ACHN (cell line): Measurements from ENCODE around the gene IGFN1.
A peak's percentile ranks its signal among the peaks of the same experiment; 100 is the strongest.
"Not testable (repeated sequence)": the region's sequence is repeated elsewhere in the genome, so short reads cannot be mapped to it uniquely, and the experiment has no call there.

Source experiments
- DNase-seq: peaks from one replicate; pipeline ENCODE4 v3.0.0-alpha.2; 2015
- in situ Hi-C: cut with HindIII; loops from 2 replicates; pipeline ENCODE4 v1.10.0; 2017; ENCODE audit warnings: low sequenced_read_pairs, low pct_ligation_motif_present, low pct_unique_long_range_greater_than_20kb

IGFN1 gene

GRCh38 chr1:201156819-201157218, 33.8 kb upstream of the IGFN1 start:
- DNase-seq = no peak
- in situ Hi-C loops = no loop called here

DNA sequence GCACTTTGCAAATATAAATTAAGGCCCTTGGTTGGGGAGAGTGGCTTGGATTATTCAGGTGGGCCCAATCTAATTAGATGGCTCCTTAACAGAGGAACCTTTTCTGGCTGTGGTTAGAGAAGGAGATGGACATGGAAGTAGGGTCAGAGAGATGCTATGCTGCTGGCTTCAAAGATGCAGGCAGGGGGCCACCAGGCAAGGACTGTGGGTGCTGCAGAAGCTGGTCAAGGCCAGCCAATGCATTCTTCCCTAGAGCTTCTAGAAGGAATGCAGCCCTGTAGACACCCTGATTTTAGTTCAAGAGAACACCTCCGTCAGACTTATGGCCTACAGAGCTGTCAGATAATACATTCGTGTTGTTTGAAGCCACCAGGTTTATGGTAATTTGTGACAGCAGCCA, 32.7 kb upstream of the IGFN1 start:
- DNase-seq = no peak
- in situ Hi-C loops = no loop called here

DNA sequence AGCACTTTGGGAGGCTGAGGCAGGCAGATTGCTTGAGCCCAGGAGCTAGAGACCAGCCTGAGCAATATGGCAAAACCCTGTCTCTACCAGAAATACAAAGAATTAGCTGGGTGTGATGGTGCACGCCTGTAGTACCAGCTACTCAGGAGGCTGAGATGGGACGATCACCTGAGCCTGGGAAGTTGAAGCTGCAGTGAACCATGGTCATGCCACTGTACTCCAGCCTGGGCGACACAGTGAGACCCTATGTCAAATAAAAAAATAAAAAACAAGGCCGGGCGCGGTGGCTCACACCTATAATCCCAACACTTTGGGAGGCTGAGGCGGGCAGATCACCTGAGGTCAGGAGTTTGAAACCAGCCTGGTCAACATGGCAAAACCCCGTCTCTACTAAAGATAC, 27.6 kb upstream of the IGFN1 start:
- in situ Hi-C loops, DNase-seq: not testable (repeated sequence)

DNA sequence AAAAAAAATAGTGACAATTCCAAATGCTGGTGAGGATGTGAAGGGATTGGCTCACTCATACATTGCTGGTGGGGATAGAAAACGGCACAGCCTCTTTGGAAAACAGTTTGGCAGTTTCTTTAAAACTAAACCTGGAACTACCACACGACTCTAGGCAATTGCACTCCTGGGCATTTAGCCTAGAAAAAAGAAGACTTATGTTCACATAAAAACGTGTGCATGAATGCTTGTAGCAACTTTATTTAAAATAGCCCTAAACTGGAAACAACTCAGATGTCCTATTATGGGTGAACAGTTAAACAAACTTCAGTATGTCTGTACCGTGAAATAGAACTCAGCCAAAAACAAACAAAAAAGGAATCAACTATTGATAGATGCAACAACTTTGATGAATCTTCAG, 26.9 kb upstream of the IGFN1 start:
- DNase-seq = no peak
- in situ Hi-C loops = no loop called here

GRCh38 chr1:201164645-201165044, 26.0 kb upstream of the IGFN1 start:
- DNase-seq = no peak
- in situ Hi-C loops = no loop called here

DNA sequence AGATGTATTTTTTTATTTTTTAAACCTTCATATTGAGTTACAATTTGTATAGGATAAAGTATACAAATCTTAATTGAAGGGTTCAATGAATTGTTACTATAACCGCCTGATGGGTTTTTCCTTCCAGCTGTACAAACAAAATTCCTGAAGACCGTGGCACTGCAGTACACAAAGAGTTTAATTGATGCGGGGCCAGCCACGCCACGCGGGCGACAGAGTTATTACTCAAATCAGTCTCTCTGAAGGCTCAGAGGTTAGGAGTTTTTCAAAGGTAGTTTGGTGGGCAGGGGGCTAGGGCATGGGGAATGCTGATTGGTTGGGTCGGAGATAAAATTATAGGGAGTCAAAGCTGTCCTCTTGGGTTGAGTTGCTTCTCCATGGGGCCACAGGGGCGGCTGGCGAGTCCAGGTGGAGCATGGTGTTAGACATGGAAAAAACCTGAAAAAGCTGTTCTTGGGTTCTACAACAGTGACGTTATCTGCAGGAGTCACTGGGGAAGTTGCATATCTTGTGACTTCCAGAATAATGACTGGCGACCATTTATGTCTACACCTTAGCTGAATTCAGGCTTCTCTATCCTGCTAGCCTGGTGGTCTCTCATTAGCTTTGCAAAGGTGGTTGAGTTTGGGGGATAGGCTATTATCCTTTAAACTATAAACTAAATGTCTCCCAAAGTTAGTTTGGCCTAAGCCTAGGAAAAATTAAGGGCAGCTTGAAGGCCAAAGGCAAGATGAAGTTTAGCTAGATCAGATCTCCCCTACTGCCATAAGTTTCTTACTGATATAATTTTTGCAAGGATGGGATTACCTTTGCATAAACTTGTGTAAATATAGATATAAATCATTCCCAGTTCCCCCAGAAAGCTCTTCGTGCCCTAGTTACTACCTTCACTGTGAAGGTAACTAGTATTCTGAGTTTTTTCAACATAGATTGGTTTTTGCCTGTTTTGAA, 23.3 kb upstream of the IGFN1 start:
- in situ Hi-C loops = no loop called here
- DNase-seq = no peak

- in situ Hi-C loops = no loop called here
- no peak for DNase-seq
Observed at GRCh38 chr1:201169203-201169602, 21.4 kb upstream of the IGFN1 start.

DNA sequence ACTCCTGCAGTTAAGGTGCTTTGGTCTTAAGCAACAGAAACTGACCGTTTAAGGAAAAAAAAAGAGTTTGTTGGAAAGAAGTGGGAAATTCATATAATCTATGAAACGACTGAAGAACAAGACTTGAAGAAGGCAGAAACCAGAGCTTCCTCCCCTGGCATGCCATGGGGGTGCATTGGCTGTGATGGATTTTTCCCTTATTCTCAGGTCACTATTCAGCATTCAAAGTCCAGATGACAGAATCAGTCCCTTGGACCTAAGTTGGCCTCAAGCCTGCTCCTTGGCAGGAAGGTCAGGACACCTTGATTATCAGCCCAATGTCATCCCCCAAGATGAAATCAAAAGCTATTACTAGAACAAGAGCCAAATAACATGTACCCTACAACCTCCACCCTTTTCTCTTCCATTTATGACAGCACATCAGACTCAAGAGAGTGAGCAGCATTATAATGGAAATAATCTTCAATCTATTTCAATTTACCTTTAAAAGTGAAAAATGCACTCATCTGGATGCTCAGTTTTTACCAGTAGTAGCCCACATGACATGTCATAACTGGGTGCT, 20.6 kb upstream of the IGFN1 start:
- in situ Hi-C loops = no loop called here
- no peak for DNase-seq

- peak; percentile 98 for DNase-seq
- in situ Hi-C loops = no loop called here
Observed at GRCh38 chr1:201170533-201171062, 20.0 kb upstream of the IGFN1 start.

DNA sequence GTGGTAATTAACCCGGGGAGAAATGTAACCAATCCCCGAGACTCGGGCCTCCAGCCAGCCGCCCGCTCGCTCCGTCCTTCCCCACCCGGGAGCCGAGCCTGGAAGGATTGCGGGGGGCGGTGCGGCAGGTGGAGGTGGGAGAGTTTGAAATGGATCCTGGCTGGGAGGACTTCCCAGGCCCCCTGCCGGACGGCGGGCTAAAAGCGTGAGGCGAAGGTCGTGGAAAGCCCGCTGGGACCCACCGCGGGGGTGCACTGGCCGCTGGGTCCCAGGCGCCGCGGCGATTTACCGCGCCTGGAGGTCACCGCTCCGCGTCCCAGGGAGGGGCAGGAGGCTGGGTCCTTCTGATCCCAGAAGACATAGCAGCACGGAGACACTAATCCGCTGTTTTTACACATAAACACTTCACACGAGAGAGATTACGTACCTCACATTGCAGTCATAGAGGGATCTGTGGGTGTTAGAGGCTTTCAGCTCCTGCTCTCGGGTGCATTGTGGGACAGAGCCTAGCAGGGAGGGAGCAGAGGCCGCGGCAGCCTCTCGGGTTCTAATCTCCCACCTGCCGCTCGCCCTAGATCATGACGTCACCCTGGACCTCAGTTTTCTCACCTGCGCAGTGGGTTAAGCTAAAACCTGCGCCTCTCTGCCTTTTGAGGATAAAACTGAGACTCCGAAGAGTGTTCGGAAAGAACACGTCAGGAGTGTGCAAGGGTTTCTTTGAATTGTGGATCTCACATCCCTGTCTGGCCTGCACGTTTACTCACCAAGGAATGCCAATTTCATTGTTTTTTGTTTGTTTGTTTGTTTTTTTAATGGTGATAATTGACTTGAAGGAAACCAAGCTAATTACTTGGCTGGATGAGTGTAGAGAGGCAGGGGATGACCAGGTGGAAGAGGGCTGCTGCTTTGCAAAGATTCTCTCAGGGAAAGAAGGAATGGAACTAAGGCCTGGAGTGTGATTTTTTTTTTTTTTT, 19.3 kb upstream of the IGFN1 start:
- in situ Hi-C loops = no loop called here
- peak; percentile 81 for DNase-seq

DNA sequence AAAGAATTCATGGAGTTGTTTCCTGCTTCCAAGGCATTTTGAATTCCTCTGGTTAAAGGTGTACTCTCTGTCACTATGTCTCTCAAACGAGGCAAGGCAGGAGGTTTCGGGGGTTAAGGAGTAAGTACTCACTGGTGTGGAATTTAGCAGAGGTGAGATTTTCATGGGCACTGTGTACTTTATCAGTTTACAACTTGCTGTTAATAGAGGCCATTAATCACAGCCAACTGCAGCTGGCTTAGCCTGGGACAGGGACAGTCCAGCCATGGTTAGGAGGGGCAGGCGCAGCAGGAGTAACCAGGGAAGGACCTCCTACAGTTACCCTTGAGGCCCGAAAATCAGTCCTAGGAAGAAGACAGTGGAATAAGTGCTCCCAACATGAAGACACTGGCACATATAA, 18.3 kb upstream of the IGFN1 start:
- no peak for DNase-seq
- in situ Hi-C loops = no loop called here

DNA sequence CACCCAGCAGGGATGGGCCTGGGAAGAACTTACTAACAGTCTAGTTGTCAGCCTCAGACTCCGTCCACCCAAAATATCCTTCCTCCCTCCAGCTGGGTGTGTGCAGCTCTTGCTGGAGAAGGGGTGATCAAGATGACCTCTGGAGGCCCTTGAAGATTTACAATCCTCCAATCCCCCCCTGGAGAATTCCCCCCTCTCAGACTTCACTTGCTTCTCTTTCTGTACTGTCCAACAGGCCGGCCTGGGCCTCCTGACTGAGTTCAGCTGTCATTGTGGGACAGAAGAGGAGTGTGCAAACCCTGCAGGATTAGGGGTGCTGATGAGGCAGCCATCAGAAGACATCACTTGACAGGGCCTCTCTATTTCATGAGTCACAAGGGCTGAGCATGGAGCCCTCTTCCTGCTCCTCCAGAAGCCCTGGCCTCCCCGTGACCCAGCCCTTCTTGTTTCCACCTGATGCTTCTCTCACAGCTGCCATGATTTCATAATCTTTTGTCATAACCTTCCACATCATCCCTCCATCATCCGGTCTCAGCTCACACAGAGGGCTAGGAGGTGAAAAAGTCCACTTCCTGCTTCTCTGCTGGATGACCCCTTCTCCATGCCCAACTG, 17.5 kb upstream of the IGFN1 start:
- no peak for DNase-seq
- in situ Hi-C loops = no loop called here

GRCh38 chr1:201173736-201174135, 16.9 kb upstream of the IGFN1 start:
- in situ Hi-C loops = no loop called here
- DNase-seq = no peak

GRCh38 chr1:201175820-201176500, 14.7 kb upstream of the IGFN1 start:
- no peak for DNase-seq
- in situ Hi-C loops = no loop called here

DNA sequence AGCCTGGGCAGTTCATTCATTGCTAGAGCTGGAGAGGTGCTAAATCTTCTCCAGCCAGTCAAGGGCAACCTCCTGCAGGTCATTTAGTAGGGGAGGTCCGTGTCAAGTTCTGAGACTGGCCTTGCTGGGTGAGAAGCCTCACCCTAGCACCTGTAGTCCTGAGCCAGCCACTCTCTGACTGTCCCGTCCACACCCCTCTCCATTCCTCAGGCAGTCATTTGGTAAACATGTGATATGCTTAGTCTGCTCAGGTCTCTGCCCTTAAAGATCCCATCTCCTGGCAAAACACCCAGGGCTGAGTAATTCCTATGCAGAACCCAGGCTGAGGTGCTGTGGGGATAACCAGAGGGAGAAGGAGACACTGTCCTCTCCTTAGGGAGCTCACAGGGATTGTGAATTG, 13.7 kb upstream of the IGFN1 start:
- DNase-seq = no peak
- in situ Hi-C loops = no loop called here

DNA sequence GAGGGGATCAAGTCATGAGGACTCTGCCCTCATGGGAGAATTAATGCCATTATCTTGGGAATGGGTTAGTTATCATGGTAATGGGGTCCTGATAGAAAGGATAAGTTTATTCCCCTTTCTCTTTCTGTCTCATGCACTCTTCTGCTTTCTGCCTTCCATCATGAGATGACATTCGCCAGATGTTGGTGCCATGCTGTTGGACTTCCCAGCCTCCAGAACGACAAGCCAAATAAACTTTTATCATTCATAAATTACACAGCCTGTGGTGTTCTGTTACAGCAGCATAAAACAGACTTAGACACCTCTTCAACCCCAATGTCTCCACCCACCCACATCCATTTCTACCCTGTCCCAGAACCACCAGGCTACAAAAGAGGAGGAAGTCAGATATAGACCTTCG, 11.9 kb upstream of the IGFN1 start:
- in situ Hi-C loops = no loop called here
- DNase-seq = no peak

- in situ Hi-C loops = no loop called here
- DNase-seq = no peak
Observed at GRCh38 chr1:201180141-201180540, 10.5 kb upstream of the IGFN1 start.

DNA sequence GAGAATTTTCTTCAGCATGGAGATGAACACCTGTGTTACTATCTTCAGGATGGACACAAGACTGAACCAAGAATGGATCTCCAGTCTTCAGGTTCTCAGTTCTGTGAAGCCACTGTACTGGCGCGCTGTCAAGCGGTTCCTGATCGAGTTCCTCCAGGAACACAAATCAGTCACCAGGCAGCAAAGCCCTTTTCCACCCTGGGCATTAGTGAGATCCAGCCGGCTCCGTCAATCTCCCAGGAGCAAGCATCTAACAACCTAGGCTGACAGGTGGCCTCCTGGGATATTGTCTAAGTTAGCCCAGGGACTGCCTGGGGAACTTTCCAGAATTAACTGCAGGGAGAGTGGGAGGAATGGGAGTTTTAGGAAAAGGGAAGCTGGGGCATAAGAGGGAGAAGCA, 9.7 kb upstream of the IGFN1 start:
- no peak for DNase-seq
- in situ Hi-C loops = no loop called here
